GM18909 (cell line): Measurements from ENCODE around the gene ERO1B.

ENCODE experiments used
- ATAC-seq: cut with Tn5 transposase; IDR thresholded peaks from one replicate; pipeline ENCODE4 v1.9.1; 2021; ENCODE audit warnings: mild to moderate bottlenecking; ENCODE audit not compliant: unreplicated experiment, poor library complexity

Gene ERO1B

DNA sequence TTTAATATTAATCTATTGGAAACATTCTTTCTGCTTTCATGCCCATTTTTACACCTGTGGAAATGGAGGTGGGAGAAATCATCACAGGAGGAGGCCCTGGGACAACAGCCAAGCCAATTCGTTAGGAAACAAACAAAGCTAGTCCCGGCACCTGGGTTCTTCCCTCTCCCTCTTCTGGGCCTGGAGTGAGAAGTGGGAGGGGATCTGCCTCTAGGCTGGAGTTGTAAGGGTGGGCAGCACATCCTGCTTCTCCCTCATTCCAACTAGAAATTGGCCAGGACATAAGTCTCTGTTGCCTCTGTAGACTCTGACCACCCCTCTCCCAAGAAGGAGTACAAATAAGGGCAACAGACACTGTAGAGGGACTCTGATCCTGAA lies 20.2 kb upstream of the ERO1B start:
- no peak for ATAC-seq

DNA sequence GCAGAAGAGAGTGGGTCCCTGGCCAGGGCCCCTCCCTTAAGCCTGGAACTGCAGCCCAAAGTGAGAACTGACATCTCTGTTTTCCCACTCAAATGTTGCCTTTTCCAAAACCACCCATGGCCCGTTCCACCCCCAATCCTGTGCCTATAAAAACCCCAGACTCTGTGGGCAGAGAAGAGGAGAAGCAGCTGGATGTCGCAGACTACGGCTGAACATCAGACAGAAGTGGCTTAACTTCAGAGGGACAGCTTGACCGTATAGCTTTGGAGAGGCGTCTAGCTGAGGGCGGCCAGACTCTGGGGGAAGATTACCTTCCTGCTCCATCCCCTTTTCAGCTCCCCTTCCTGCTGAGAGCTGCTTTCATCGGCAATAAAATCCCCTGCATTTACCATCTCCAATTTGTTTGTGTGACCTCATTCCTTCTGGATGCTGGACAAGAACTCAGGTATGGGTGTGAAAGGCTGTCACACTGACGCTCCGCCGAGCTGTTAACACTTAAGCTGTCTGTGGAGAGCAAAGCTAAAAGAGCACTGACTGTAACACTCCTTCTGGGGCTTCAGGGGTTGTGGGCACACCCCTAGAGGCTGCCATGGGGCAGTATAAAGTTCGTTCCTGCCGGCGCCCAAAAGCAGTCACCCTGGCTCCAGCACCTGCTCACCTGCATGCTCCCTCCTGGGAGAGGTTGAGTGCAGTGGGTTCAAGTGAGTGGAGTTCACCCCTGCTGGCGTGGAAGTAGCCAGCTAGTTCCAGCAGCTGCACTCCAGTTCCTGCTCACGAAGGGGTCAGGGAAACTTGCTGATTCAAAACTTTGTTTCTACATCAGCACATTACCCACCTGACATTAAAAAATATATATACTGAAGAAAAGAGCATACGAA lies 19.6 kb upstream of the ERO1B start:
- no peak for ATAC-seq

DNA sequence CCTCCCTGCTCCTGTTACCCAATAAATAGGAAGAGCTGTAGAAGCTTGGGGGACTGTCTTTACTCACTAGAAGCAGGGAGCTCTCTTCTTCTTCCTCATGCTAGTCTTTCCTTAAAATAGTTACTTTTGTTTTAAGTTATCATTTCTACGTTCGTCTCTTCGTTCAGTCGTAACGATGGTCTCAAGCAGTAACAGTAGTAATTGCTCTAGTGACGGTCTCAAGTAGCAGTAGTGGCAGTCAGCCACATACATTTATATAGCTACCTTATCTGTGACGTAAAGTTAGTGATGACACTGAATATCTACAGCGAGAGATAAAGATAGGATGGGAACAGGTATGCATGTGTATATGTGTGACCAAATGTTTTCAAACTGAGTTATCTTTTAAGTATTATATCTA lies 15.4 kb upstream of the ERO1B start:
- ATAC-seq, result no peak

DNA sequence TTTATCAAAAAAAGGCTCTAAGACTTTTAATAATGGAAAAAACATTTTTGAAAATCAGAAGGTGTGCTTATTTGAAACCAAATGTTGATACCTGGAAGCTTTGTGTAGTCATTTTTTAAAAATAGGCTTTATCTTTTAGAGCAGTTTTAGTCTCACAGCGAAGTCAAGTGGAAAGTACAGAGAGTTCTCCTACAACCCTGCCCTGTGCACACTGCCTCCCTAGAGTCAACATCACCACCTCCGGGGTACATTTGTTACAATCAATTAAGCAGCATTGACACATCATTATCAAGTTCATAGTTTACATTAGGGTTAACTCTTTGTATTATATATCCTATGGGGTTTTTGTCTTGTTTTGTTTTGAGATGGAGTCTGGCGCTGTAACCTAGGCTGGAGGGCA lies 10.7 kb upstream of the ERO1B start:
- ATAC-seq, result no peak

DNA sequence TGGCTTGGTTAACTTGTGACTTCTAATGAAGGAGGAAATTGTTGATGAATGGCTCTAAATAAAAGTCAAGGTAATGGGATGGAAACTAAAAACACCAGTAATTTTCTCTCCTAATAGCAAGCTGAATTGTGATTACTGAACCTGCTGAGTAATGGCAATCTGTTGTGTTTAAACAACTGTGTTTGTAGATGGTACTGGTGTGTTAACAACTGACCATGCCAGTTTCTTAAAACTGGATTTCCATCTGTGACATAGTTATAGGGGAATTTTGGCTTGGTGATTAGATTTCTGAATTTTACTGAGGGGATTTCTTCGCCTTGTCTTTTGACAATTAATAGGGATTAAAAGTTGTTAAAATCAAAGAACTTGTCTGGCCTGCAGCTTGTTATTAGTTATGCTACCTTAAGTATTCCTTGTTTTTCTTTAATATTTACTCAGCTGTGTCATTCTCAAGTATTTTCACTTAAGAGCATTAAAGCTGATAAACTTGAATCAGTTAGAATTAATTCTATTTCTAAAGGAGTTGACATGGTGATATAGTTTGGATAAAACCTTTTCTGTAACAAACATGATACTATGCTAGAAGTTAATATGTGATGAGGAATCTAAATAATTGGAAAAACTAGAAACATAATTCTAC lies 7.9 kb upstream of the ERO1B start:
- ATAC-seq, result no peak

GRCh38 chr1:236288620-236288976 lies 6.8 kb upstream of the ERO1B start:
- ATAC-seq, result no peak

- no peak for ATAC-seq
Observed at GRCh38 chr1:236287757-236288619, 6.2 kb upstream of the ERO1B start.

GRCh38 chr1:236287356-236287755 lies 5.6 kb upstream of the ERO1B start:
- ATAC-seq, result no peak

DNA sequence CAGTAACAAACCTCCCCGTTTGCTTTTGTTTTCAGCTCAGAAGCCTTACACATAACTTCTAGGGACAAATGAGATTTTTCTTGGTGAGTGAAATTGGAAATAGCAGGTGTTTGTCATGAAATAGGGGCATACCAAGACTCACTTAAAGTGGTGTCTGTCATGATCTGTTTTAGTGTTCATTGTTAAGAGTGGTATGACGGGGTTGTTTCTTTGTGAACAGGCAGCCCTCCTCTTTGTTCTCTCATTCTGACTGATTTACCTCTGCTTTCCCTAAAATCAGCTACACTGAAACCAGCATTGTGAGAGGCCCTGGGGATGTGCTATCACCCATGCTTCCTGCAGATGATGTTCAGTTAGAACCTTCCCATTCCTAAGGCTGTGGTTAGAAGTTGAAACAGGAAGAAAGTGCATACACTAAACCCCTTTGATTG lies 2.5 kb upstream of the ERO1B start:
- peak; percentile 50 for ATAC-seq

DNA sequence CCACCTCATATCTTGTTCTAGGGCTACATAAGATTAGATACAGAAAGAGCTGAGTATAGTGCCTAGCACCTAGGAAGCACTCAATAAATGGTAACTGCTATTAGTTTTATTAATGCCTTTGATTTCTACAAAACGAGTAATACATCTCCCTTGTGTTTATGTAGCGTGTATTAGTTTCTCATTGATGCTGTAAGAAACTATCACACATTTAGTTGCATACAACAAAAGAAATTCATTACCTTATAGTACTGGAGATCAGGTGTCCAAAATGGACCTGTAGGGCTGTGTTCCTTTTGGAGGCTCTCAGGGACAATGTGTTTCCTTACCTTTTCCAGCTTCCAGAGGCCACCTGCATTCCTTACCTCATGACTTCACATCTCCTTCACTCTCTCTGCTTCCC lies 961 bp upstream of the ERO1B start:
- no peak for ATAC-seq

- ATAC-seq, result peak; percentile 6
Observed at GRCh38 chr1:236282425-236282716, 613 bp upstream of the ERO1B start.

DNA sequence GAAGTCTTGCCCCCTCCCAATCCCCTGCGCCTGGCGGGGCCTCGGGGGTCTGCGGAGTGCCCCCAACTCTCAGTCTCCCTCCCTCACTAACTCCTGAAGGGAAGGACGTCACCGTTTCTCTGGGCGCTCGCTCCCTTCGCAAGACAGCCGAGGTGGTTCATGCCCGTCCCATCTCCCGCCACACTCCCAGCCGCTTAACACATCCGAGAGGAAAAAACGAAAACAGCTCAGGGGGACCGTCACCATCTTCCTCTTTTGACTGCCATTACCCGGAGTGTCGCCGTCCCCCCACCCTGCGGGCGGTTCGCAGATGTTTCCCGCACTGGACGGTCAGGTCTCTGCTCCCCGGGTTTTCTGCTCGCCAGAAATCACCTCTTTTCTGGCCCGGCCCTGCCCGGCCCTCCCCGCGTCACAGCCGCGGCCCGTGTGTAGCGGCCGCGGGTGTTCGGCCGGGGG lies 532 bp downstream of the ERO1B start:
- ATAC-seq, result peak; percentile 22

DNA sequence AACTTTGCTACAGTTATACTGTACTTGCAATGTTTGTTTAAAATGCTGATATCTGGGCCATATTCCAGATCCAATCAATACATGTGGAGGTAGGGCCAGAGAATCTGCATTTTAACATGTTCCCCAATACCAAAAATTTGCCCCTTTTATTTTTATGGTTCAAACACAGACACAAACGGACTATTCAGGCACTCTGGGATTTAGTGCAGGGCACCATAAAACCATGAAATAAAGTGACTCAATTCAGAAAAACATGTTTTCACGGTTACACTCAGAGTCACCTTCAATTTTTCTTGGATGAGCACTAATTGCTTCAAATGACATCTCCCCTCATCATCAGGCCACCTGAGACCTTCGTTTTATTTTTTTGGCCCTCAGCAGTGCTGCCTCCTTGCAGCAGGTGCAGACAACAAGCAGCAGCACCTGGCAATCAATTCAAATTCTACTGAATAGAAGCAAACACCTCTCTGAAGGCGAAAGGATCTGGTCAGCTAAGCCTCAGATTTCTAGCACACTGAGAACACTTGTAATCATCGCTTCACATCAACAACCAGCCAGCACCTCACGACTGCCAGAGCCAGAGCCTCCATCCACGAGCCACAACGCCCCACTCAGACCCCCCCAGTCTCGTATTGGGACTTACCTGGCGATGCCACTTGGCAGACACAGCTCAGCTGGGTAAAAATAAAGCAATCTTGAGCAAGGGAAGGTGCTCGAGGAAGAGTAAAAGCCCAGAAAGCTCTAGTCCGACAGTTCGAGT lies 1.1 kb downstream of the ERO1B start:
- no peak for ATAC-seq

- no peak for ATAC-seq
Observed at GRCh38 chr1:236275586-236275985, 6.2 kb downstream of the ERO1B start.

DNA sequence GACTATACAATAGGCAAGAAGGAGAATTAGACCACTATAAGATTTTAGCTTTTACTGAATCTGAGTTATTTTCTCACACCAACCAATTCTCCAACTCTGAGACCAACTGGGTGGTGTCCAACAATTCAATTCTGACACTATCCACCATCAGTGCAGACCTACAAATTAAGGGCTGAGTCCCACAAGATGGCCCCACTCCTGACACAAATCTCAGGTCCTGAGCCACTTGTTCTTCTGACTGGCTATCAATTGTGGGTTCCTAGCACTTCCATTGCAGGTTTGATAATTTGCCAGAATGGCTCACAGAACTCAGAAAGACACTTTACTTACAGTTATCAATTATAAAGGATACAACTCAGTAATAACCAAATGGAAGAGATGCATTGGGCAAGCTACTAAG lies 6.7 kb downstream of the ERO1B start:
- no peak for ATAC-seq

- ATAC-seq, result no peak
Observed at GRCh38 chr1:236273358-236273757, 8.4 kb downstream of the ERO1B start.

DNA sequence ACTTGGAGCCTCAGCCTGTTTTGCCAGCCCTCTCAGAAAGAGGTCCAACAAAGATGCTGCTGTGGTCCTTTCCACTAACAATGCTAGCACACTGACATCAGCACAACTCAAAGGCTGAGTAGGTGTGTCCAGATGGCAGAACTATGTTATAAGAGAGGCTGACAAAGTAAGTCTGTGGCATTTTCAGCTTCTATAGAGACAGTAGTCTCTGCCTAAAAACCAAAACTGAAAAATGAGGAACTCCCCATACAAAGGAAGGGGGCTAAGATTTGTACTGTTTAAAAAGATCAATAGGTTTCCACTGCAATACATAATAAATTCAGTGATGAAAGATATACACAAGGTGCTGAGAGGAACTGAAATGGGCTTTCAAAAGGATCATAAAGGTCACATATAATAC lies 12.3 kb downstream of the ERO1B start:
- no peak for ATAC-seq

GRCh38 chr1:236261898-236262297 lies 19.9 kb downstream of the ERO1B start:
- no peak for ATAC-seq

DNA sequence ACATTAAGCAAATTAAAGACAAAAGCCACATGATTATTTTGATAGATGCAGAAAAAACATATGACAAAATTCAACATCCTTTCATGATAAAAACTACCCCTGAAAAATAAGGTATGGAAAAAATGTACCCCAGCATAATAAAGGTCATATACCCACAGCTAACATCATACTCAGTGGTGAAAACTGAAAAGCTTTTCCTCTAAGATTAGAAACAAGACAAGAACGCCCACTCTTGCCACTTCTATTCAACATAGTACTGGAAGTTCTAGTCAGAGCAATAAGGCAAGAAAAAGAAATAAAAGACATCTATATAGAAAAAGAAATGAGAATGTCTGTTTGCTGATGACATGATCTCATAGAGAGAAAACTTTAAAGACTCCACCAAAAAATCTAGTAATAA lies 20.7 kb downstream of the ERO1B start:
- no peak for ATAC-seq

GRCh38 chr1:236259043-236259442 lies 22.7 kb downstream of the ERO1B start:
- no peak for ATAC-seq
